ENCODE results near the gene TERB2.
A peak's percentile ranks its signal among the peaks of the same experiment; 100 is the strongest.
"Not testable (repeated sequence)": the region's sequence is repeated elsewhere in the genome, so short reads cannot be mapped to it uniquely, and the experiment has no call there.

TERB2 gene

DNA sequence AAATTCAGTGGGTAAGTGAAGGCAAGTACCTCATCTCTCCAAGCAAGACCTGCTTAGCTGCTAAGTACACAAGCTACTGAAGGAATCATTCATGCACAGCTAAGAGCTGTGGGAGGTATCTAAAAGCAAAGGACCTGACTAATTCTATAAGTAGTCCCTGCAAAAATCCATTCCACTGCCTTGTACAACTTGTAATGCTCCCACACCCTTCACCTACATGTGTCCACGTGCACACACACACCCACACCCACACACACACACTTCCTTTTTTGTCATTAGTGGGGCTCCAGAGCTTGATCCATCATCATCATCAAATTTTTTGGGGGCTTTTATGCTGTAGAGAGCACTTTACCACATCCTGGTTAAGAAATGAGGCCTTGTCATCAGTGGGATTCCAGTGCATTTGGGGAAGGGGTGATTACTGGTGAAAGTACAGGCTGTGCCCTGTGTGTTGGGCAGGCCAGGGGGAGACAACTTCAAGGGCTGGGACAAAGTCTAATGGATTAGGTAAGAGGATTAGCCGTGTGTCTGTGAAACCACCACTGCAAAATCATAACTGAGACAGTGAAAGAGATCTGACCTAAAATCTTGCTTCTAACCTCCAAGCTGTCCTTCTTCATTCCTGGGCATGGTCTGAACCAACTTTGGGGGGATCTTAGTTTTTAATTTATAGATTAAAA, 47.4 kb downstream of the TERB2 start:
- DNase-seq = not testable (repeated sequence)

DNA sequence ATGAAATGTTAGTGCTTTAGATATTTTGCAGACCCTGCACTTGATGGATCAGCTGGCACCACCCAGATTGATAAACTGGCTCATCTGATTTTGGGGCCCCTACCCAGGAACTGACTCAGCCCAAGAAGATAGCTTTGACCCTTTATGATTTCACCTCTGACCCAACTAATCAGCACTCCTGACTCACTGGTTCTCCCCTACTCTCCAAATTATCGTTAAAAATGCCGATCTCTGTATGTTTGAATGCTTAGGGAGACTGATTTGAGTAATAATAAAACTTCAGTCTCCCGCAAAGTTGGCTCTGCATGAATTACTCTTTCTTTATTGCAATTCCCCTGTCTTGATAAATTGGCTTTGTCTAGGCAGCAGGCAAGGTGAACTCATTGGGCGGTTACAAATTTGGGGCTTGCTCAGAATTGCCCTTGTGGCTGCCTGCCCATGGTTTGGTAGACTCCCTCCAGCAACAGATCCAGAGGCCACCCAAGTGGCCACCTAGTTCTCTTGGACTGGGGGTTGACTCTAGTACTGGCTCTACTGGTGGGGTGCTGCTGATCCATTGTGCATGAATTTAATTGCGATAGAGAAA, 48.2 kb downstream of the TERB2 start:
- DNase-seq = not testable (repeated sequence)

DNA sequence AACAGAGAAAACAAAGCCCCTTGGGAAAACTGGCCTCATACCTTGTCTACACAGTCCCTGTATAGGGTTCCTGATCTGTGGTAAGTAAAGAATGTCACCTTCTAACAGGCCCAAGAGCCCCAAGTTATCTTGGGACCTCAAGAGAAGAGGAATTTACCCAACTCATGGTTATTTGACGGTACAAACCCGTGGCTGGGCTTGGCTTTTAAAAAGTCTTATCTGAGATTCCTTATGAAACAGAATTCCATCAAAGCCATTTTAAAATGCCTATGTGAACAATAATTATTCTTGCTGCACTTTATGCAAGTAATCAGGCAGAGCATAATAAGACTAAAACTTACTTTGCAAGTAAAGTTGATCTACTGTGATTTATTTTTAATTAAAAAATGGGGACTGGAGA, 52.6 kb downstream of the TERB2 start:
- DNase-seq = no peak

DNA sequence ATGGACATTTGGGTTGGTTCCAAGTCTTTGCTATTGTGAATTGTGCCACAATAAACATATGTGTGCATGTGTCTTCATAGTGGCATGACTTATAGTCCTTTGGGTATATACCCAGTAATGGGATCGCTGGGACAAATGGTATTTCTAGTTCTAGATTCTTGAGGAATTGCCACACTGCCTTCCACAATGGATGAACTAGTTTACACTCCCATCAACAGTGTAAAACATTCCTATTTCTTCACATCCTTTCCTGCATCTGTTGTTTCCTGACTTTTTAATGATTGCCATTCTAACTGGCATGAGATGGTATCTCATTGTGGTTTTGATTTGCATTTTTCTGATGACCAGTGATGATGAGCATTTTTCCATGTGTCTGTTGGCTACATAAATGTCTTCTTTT, 58.6 kb downstream of the TERB2 start:
- DNase-seq = not testable (repeated sequence)

DNA sequence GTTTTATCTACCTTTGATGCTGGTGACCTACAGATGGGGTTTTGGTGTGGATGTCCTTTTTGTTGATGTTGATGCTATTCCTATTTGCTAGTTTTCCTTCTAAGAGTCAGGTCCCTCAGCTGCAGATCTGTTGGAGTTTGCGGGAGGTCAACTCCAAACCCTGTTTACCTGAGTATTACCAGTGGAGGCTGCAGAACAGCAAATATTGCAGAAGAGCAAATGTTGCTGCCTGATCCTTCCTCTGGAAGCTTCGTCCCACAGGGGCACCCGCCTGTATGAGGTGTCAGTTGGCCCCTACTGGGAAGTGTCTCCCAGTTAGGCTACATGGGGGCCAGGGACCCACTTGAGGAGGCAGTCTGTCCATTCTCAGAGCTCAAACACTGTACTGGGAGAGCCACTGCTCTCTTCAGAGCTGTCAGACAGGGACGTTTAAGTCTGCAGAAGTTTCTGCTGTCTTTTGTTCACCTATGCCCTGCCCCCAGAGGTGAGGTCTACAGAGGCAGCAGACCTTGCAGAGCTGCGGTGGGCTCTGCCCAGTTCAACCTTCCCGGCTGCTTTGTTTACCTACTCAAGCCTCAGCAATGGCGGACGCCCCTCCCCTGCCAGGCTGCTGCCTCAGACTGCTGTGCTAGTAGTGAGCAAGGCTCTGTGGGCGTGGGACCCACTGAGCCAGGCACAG, 63.9 kb downstream of the TERB2 start:
- DNase-seq = not testable (repeated sequence)

DNA sequence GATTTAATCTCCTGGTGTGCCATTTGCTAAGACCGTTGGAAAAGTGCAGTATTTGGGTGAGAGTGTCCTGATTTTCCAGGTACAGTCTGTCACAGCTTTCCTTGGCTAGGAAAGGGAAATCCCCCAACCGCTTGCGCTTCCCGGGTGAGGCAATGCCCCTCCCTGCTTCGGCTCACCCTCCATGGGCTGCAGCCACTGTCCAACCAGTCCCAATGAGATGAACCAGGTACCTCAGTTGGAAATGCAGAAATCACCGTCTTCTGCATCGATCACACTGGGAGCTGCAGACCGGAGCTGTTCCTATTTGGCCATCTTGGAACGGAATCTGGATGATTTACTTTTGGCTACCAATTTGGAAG, 64.4 kb downstream of the TERB2 start:
- DNase-seq = not testable (repeated sequence)

DNA sequence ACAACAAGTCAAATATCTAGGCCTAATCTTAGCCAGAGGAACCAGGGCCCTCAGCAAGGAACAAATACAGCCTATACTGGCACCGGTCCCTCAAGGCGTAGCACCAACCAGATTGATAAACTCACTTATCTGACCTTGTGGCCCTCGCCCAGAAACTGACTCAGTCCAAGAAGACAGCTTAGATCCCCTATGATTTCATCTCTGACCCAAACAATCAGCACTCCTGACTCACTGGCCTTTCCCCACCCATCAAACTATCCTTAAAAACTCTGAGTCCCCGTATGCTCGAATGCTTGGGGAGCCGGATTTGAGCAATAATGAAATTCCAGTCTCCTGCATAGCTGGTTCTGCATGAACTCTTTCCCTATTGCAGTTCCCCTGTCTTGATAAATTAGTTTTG, 64.9 kb downstream of the TERB2 start:
- DNase-seq = no peak

DNA sequence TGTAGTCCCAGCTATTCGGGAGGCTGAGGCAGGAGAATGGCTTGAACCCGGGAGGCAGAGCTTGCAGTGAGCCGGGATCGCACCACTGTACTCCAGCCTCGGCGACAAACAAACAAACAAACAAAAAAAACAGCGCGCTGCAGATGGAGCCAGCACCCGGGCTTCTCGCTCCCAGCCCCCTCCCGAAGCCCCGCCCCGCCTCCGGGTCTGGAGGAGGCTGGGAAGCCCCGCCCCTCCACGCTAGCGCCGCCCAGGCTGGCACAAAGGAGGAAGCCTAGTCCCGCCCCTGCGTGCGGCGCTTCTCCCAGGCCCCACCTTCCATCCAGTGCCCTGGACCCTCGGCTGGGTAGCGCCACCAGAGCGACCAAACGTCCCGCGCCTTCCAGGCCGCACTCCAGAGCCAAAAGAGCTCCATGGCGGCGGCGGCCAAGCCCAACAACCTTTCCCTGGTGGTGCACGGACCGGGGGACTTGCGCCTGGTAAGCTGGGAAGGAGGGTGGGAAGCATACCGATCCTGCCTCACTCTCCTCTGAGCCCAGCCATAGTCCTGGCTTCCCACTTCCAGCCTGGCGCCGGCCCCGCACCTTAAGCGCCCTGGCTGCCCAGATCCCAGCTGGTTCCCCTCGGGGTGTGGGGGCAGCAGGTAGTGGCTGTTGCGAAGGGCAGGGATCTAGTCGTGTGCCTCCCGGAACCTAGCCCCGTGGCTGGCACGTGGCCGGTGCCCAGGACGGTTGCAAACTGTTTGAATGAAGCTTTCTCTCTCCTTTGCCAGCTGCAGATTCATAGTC, 66.6 kb downstream of the TERB2 start, which contains the start of gene SORD:
Gene SORD, plus strand, starts transcription at position 325 of the 788 bp plus-strand sequence. Its CDS starts 89 bp downstream, at position 414.
- peak; percentile 56 to 79 for DNase-seq

DNA sequence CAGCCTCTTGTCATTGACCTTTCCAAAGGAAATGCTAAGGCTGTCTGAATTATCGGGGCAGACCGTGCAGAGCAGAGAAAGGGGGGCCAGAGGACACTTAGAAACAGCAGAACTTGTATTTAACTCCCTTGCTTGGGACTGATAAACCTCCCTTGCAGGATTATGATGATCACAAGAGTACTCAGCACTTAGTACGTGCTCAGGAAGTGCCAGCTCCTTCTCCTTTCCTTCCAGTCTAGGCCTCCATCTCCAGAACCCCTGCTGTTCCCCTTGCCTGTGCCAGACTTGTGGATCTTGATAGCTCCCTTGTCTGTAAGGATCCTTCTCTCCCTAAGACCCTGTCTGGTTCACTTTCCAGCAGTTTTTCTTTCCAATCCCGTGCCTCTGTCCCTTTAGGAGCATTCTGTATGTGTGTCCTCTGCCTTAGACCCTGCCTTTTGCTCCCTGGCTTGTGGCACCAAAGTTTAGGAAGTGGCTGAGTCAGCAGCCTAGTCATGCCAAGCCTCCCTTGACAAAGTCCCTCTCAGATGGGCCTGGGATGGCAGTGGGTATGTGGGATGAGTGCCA, 67.3 kb downstream of the TERB2 start:
- DNase-seq = no peak

DNA sequence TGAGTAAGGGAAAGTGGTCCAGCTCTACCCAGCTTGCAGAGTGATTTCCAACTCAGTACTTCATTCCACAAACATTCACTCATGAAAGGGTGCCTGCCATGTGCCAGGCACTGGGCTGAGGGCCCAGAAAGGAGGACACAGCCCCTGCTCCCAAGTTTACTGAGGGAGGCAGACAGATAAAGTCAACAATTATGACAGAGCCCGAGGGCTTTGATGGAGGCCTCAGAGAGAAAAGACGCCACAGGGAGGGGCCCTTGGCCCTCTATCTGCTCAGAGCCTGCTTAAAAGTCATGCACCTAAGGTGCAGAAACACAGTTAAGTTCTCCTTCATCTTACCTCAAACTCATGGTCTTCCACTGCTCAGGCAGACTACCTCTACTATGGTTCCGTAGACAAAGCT, 68.2 kb downstream of the TERB2 start:
- DNase-seq = not testable (repeated sequence)

DNA sequence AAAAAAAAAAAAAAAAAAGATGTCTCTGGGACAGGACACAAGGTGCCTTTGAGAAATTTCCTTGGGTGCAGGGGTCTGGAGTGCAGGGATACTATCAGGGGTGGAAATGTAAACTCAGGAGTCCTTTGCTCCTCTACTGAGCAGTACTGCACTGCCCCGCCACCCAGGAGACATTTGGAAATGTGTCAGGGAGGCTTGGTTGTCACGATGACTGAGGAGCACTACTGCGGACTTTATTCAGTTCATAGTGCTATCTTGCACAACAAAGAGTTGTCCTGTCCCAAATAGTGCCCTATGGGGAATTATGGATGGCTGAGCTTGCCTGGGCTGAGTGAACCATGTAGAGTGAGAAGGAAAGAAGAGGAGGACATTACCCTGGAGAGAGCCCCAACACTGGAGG, 69.1 kb downstream of the TERB2 start:
- DNase-seq = not testable (repeated sequence)

DNA sequence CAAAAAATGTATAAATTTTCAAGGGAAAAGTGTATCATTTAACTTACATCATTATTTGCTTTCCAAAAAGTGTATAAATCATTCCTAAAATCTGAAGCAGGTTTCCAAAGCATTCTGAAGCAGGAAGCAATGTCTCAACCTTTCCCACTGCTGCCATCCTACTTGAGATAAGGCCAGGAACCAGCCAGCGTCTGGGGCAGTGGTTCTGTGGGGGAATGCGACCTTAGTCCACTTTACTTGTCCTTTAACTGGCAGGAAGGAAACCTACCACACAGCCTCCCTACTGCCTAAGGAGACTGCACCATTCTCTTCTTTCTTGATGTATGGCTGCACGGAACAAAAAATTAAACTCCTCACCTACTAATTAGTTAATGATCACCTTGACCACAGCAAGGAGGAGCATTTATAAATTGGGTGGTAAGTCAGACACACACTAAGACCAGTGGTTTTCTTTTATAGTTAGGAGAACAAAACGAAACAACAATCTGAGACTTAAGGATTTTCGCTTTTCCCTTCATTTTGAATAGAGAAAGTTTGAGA, 70.2 kb downstream of the TERB2 start:
- no peak for DNase-seq

DNA sequence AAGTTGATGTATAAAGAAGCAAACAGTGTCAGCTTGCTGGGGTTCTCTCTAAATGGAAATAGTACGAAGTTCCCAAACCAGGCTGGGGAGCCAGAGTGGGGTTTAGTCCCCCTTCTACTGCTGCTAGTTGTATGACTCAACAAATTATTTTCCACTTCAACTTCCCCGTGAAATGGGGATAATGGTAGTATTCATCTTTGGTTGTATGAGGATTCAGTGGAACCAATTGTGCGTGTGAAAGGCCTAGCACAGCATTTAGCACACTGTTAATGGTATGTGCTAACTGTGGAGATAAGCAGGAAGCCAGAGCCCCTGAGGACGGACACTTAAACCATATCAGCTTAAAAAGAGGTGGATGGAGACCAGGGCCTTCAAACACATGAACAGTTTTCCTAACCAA, 70.7 kb downstream of the TERB2 start:
- no peak for DNase-seq

Data from bone marrow (tissue), 2 donors.